NCI-H82 (cell line): ENCODE measurements around the gene CELA3B.
A peak's percentile ranks its signal among the peaks of the same experiment; 100 is the strongest.
"Not testable (repeated sequence)": the region's sequence is repeated elsewhere in the genome, so short reads cannot be mapped to it uniquely, and the experiment has no call there.

Experiments used
- DNase-seq: peaks from one replicate; lab custom pipeline; 2025; lab: John Stamatoyannopoulos, UW

The CELA3B gene

DNA sequence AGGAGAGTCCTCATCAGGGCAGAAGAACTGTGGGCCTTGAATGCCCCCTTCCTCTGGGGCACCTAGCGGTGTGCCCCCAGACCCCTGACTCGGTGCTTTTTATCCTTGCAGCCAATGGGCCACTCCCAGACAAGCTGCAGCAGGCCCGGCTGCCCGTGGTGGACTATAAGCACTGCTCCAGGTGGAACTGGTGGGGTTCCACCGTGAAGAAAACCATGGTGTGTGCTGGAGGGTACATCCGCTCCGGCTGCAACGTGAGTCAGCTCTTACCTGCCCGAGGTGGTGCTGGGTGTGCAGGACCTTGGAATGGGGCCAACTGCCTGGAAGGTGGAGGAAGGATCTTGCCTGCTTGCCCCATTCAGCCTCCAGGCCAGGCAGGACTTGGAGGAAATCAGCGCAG is 30.4 kb downstream of the CELA3B start:
- not testable (repeated sequence) for DNase-seq

DNA sequence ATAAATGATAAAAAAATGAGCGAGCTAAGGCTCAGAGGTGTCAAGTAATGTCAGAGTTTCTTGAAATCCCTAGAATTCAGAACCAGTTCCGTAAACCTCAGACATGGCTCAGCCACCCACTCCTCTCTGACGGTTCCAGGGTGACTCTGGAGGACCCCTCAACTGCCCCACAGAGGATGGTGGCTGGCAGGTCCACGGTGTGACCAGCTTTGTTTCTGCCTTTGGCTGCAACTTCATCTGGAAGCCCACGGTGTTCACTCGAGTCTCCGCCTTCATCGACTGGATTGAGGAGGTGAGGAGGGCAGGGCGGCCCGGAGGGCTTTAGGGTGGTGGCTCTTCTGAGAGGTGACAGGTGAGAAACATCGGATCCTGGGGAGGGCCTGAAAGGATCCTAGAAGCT is 32.7 kb downstream of the CELA3B start:
- DNase-seq, result not testable (repeated sequence)

DNA sequence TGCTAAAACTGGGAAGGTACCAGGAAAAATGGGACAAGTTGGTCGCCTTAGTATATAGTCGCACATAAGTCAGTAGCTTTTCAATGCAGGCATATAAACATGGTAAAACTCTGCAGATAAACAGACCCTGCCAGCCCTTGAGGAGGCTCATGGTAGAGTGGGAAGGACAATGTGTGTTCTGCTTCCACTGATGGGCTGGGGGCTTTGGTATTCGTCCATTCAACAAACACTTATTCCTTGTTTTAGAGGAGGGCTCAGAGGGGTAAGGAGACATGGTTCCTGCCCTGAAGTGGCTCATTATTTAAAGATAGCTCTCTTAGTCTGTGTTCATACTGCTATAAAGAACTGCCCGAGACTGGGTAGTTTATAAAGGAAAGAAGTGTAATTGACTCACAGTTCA is 35.9 kb downstream of the CELA3B start:
- DNase-seq, result not testable (repeated sequence)

DNA sequence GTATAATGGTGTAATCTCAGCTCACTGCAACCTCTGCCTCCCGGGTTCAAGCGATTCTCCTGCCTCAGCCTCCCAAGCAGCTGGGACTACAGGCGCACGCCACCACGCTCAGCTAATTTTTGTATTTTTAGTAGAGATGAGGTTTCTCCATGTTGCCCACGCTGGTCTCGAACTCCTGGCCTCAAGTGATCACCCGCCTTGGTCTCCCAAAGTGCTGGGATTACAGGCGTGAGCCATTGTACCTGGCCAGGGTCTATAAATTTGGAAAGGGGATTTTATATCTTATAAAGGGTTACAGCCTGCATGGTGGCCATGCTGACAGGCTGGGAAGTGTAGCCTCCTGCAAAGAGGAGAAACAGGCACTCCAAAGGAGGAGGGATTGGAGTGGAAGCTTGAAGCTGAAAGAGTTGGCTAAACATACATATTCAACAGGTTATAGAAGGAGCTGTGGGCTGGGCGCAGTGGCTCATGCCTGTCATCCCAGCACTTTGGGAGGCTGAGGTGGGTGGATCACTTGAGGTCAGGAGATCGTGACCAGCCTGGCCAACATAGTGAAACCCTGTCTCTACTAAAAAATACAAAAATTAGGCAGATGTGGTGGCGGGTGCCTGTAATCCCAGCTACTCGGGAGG is 37.9 kb downstream of the CELA3B start:
- DNase-seq, result not testable (repeated sequence)

DNA sequence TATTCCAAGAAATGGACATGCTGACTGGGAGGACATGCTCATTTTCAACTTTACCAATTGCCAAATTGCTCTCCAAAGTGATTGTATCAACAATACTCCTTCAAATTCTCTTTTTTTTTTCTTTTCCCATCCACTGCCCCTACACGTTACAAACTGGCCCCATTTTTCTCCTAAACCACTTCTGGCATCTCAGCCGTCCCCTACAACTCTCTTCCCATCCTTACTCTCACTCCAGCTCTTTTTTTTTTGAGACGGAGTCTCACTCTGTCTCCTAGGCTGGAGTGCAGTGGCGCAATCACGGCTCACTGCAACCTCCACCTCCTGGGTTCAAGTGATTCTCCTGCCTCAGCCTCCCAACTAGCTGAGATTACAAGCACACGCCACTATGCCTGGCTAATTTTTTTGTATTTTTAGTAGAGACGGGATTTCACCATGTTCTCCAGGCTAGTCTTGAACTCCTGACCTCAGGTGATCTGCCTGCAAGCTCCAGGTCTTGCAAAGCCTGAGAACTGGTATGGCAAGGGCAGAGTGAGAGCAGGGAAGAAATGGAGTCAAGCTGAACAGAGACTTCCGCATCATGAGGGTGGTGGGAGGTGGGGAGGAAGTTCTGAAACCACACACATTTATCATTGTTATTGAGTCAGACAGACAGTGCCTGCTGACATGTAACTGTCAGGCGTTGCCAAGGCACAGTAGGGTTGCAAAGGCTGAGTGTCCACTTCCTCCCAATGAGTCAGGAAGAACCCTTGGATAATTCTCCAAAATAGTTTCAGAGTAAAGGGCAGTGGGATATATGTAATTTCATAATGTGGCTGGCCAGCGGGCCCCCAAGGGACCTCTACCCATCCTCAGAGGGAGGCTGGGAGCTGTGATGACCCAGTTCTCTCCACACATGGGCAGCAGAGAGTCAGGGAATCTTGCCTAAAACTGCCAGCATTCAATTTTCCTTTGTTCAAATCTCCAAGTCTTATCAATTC is 42.0 kb downstream of the CELA3B start:
- no peak for DNase-seq

DNA sequence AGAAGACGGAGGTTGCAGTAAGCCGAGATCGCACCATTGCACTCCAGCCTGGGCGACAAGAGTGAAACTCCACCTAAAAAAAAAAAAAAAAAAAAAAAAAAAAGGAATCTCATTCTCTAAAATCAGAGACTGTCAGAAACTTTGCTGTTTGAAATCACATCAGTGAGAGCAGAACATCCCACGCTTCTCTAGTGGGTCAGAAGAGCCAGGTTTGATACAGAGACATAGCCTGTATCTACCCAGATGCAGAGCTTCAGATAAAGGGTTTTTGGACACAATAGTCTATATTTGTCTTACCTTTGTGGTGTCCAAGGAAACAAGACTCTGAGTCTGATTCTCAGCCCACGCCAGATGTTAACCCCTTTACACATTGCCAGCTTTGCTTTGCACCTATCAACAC is 44.2 kb downstream of the CELA3B start:
- DNase-seq, result peak; percentile 30

DNA sequence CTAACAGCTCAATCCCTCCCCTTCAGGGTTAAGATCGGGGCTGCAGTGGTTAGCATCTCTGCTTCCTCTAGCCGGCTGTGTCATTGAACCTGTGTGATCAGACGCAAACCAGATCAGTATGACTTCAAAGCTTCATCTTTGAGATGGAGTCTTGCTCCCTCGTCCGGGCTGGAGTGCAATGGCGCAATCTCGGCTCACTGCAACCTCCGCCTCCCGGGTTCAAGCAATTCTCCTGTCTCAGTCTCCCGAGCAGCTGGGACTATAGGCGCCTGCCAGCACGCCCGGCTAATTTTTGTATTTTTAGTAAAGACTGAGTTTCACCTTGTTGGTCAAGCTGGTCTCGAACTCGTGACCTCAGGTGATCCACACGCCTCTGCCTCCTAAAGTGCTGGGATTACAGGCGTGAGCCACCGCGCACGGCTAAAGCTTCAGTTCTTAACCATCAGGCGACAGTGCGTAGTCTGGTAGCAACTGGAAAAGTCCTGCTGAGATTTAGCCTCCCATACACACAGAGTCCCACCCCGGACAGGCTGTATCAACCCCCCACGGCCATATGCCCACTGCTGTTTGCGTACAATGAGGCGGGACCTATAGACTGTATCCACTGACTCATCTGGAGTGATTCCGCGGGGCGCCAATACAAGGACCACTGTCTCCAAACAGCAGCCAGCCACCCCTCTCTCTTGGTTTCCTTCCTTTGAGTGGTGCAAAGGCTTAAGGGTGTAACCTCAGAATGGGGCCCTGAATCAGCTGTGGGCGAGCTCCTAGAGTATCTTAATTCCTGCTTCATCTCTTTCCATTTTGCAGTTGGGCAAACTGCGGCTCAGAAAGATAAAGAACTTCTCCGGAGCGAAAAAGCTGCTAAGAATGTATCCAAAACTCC is 47.9 kb downstream of the CELA3B start:
- DNase-seq, result peak; percentile 96

DNA sequence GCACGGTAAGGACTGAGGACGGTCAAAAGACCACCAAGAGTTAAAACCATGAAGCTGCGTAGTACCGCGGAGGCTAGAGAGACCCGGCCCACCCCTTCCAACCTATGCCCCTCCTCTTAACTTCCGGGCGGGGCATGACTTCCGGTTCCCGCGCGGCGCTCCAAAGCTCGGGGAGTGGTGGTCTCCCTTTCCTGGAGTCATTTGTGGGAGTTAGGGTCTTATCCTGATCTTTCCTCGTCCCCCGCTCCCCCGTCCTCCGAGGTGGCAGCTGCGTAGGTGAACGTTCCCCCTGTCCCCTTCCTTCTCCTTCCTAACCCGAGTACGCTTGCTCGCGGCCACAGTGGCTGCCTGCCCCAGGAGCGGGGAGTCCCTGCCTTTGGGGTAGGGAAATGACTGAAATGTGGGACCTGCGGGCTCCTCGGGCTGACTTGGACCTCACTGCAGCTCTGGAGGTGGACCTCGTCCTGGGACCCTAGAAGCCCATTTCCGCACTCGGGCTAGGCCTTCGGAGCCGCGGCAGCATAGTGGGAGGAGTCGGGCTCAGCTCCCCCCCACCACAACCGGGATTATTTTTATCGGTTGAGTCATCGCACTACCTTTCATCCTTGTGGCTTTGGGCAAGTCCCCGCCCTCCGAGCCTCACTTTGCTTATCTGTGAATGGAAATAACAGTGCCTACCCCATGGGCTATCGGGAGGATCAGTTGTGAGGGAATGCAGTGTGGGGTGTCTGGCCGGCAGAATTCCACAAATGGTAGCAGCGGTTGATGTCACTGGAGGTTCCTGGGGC is 48.7 kb downstream of the CELA3B start:
- peak; percentile 98 for DNase-seq

DNA sequence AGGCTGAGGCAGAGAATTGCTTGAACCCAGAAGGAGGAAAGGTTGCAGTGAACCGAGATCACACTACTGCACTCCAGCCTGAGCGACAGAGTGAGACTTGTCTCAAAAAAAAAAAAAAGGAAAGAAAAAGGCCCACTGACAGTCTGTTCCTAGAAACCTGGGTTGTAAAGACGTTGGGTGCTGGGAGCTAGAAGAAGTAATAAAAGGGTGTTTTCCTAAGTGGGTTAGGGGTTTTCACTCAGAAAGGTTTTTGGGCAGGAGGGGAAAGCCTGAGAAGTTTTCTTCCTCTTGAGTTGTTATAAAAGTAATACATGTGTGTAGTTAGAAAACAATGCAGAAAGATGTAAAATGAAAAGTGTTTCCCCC is 50.1 kb downstream of the CELA3B start:
- no peak for DNase-seq

DNA sequence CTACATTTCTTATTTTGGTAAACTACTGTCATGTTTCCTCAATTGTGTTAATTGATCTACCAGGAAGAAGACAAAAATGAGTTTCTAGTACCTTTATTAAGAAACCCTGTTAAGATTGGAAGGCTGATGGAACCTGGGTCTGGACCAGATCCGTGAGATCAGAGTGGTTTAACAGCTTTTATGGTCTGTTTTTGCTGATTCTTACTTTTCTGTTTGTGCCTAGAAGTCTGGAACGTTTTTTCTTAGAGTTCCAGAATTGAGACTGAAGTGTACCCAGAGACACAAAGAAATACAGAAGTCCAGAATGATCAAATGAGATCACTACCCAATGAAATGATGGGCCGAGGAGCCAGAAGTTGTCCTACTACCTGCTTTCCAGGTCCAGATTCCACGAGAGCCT is 53.2 kb downstream of the CELA3B start:
- no peak for DNase-seq

DNA sequence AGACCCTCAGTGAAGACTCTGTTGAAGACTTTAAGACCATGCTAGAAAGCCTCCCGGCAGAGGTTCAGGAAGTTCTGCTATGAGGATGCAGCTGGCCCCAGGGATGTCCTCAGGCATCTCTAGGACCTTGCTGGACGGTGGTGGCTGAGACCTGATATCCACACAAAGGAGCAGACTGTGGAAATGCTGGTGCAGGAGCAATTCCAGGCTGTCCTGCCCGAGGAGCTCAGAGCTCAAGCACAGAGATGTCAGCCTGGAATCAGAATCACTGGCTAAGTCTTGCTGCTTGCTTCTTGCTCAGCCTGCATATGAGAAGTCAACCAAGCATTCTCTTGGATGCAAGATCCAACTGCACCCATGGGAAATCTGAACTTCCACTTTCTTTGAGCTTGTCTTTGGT is 53.7 kb downstream of the CELA3B start:
- no peak for DNase-seq

DNA sequence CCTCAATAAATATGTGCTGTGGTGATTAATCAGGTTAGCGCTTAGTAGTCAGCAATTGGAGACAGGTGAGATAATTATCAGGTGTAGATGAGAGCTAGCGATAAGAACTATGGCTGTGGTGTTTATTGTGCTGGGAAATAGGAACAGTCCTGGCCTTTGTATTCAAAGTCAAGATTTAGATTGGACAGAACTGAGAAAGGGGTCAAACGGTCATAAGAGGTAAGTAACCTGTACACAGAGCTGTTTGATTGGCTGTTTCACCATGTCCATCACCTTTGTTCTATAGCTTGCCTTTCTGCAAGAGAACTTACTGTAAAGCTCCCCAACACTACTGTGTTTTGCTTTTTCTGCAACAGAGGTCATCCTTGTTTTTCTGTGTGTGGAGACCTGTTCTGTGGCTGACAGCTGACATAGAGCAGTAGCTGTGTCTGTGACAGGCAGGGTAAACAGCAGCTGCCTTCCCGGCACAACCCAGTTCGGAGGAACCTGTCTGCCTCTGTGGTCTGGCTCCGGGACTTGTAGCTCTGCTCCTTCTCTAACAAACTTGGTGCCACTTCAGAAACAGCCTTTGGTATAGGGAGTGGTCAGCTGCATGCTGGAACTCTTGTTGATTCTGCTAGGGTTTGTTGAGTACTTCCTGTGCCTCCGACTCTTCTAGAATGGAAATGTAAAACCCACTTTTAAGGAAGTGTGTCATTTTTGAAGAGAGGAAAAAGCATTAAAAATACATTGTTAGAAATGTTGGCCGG is 54.6 kb downstream of the CELA3B start:
- DNase-seq, result no peak

DNA sequence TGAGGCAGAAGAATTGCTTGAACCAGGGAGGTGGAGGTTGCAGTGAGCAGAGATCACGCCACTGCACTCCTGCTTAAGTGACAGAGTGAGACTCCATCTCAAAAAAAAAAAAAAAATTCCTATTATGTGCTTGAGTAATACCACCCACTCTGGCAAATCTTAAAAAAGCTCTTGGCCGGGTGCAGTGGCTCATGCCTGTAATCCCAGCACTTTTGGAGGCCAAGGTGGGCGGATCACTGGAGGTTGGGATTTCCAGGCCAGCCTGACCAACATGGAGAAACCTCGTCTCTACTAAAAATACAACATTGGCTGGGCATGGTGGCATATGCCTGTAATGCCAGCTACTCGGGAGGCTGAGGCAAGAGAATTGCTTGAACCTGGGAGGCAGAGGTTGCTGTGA is 58.0 kb downstream of the CELA3B start:
- DNase-seq, result not testable (repeated sequence)

DNA sequence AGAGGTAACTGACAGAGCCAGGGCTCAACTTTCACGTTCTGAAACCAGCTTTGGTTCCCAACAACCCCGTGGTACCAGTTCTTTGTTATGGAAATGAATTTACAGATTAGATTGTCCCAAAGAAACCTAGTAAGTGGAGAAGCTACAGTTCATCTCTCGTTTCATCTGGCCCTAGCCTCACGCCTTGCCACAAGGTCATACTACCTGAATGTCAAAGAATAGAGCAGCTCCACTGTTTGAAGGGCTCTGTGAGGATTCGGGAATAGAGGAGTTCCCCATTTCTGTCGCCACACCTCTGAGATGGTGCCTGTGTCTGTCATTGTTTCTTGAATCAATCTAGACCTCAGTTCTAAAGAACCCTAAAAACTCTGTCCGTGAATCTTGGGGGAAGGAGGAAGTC is 60.7 kb downstream of the CELA3B start:
- DNase-seq, result no peak

DNA sequence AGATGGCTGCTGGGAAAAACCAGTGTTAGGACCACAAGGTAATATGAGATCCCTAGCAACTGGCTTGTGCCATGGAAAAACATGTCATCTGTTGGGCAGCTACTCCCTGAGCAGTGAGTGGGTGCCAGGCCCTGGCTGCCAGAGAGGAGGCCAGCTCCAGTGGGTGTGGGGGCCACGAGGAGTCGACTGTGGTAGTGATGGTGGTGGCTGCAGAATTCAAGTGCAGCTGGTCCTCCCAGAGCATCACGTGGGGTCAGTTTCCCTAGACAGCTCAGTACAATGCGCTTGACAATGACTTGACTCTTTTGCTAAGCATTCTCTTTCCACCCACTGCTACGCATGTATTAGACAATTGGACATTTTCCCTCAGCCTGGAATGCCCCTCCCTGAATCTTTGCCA is 61.2 kb downstream of the CELA3B start:
- no peak for DNase-seq
